K562 (cell line): ENCODE results near the gene CD44. TPM values are rescaled to one million over a fixed set of nuclear protein-coding genes. Genes with fewer than 3 reads are reported as not detected.

Experiments
- ATAC-seq: fragments of 200-7000 bp; cut with Tn5 transposase; 3 replicates; pipeline ENCODE4 v1.9.1; 2020; ENCODE audit warnings: moderate library complexity
- BruUV-seq: library from RNA; stranded (reverse); fragments of 400-500 nt; replicated peaks from 2 replicates; lab custom pipeline; 2021; lab: Mats Ljungman, UMichigan
- CTCF ChIA-PET: fragments of 300-600 bp; formaldehyde crosslinking; extraction: SDS; loops from one replicate; lab custom pipeline; 2021; ENCODE audit warnings: low intra/inter-chr PET ratio; lab: Yijun Ruan, JAX
- POLR2A ChIA-PET: fragments of 300-600, 350-650 bp; sonication (Branson Sonifier 250); formaldehyde crosslinking; extraction: SDS; loops from one replicate; lab custom pipeline; 2021; ENCODE audit warnings: antibody characterized with exemption, inconsistent platforms; lab: Yijun Ruan, JAX
- DNase-seq, 4 experiments: peaks; one replicate each; pipeline versions ENCODE4 v3.0.0 to v3.0.0-alpha.2; 2011 to 2018; ENCODE audit warnings: low spot score in 3 of 4, mixed read lengths in 3 of 4; ENCODE audit errors: extremely low read depth in 1 of 4
- FAIRE-seq: peaks from 2 replicates; lab custom pipeline; 2011; peaks lifted over from hg19 to GRCh38; lab: Jason Lieb, UNC
- H2AFZ ChIP-seq: 2 replicates; pipeline ENCODE4 v1.6.0; 2011; ENCODE audit warnings: low read depth, low read length, control low read depth, inconsistent platforms
- H3K27ac ChIP-seq: fragments of 200-600 bp; 3 replicates; pipeline ENCODE4 v1.8.0; 2011; ENCODE audit warnings: low read depth, mild to moderate bottlenecking, control low read depth, inconsistent platforms, low read length, moderate library complexity, mixed read lengths; ENCODE audit errors: extremely low read depth
- H3K27me3 ChIP-seq, 2 experiments: fragments of 300-600 bp in 1 of 2; 2 replicates in 1 of 2; 3 replicates in 1 of 2; pipeline versions ENCODE4 v1.6.0 to v1.8.0; 2011; ENCODE audit warnings: inconsistent platforms in 2 of 2, low read length in 2 of 2, mild to moderate bottlenecking in 1 of 2, mixed read lengths in 1 of 2, moderate library complexity in 1 of 2; ENCODE audit not compliant: control insufficient read depth in 2 of 2, insufficient read depth in 2 of 2
- H3K36me3 ChIP-seq: fragments of 300-600 bp; 3 replicates; pipeline ENCODE4 v1.8.0; 2011; ENCODE audit warnings: mild to moderate bottlenecking, low read length, inconsistent platforms; ENCODE audit not compliant: control insufficient read depth, insufficient read depth
- H3K4me1 ChIP-seq, 2 experiments: fragments of 200-600 bp in 1 of 2; replicated peaks in 1 of 2; 2 replicates in 1 of 2; 3 replicates in 1 of 2; pipeline versions ENCODE4 v1.5.1 to v1.8.0; 2011; ENCODE audit warnings: inconsistent platforms in 2 of 2, low read length in 2 of 2, mild to moderate bottlenecking in 1 of 2, mixed read lengths in 1 of 2, moderate library complexity in 1 of 2; ENCODE audit not compliant: control insufficient read depth in 2 of 2, insufficient read depth in 2 of 2
- H3K4me2 ChIP-seq: 2 replicates; pipeline ENCODE4 v1.6.1; 2011; ENCODE audit warnings: low read length, control low read depth, inconsistent platforms, mixed read lengths; ENCODE audit not compliant: insufficient read depth
- H3K4me3 ChIP-seq: fragments of 200-600 bp; sonication (generic), shearing (Covaris generic); 2 replicates; pipeline ENCODE4 v1.5.1; 2016; ENCODE audit warnings: control low read depth, inconsistent platforms
- H3K79me2 ChIP-seq: fragments of 200-600 bp; 3 replicates; pipeline ENCODE4 v1.8.0; 2011; ENCODE audit warnings: low read length, inconsistent platforms; ENCODE audit not compliant: control insufficient read depth, insufficient read depth
- H3K9ac ChIP-seq, 2 experiments: 2 replicates each; pipeline versions ENCODE4 v1.6.0 to v1.6.1; 2011; ENCODE audit warnings: low read depth in 2 of 2, low read length in 2 of 2, control low read depth in 1 of 2, inconsistent platforms in 1 of 2, mild to moderate bottlenecking in 1 of 2, mixed read lengths in 1 of 2; ENCODE audit not compliant: insufficient read depth in 1 of 2
- H3K9me1 ChIP-seq: one replicate; pipeline ENCODE4 v1.6.0; 2011; ENCODE audit warnings: inconsistent platforms, mild to moderate bottlenecking, low read length, moderate library complexity; ENCODE audit not compliant: control insufficient read depth, insufficient read depth
- H3K9me3 ChIP-seq: replicated peaks from 2 replicates; pipeline ENCODE4 v1.5.1; 2011; ENCODE audit warnings: low read depth, low read length, inconsistent platforms; ENCODE audit not compliant: control insufficient read depth, insufficient read depth
- H4K20me1 ChIP-seq: replicated peaks from 2 replicates; pipeline ENCODE4 v1.6.1; 2011; ENCODE audit warnings: low read length, inconsistent platforms, mixed read lengths; ENCODE audit not compliant: control insufficient read depth, insufficient read depth
- FOXP4 ChIP-seq: sonication (generic); formaldehyde crosslinking; IDR thresholded peaks from 2 replicates; pipeline ENCODE4 v1.8.0; 2022; ENCODE audit warnings: mild to moderate bottlenecking, missing genetic modification reagents, borderline replicate concordance
- MXD1 ChIP-seq: fragments of 250-450 bp; sonication (Bioruptor Pico); IDR thresholded peaks from 2 replicates; pipeline ENCODE4 v1.8.0; 2021; ENCODE audit warnings: borderline replicate concordance, mild to moderate bottlenecking, moderate library complexity; ENCODE audit not compliant: poor library complexity, severe bottlenecking
- PML ChIP-seq: IDR thresholded peaks from 2 replicates; pipeline ENCODE4 v1.6.1; 2012; ENCODE audit warnings: low read length, inconsistent platforms
- RB1 ChIP-seq: fragments of 450-650 bp; IDR thresholded peaks from 2 replicates; pipeline ENCODE4 v1.6.1; 2017; ENCODE audit warnings: low read depth, mild to moderate bottlenecking
- ZNF165 ChIP-seq: fragments of 250-450 bp; sonication (Bioruptor Pico); IDR thresholded peaks from 2 replicates; pipeline ENCODE4 v1.4.0; 2020; ENCODE audit warnings: borderline replicate concordance
- WGBS: fragments of 100-300 bp; shearing (Covaris generic); methylation state at CpG from one replicate; pipeline ENCODE4 v1.1.6; 2016; ENCODE audit warnings: low coverage, mixed read lengths; ENCODE audit not compliant: insufficient coverage; ENCODE audit errors: missing lambda C conversion rate; 5-methylcytosine and 5-hydroxymethylcytosine counted together
- in situ Hi-C: fragments of 300-500 bp; cut with MboI; formaldehyde crosslinking; loops from 4 replicates; pipeline ENCODE4 v1.15.0; 2018; ENCODE audit warnings: inconsistent platforms, mixed read lengths
- intact Hi-C: fragments of 100-400 bp; cut with micrococcal nuclease; formaldehyde crosslinking; loops from 2 replicates; pipeline ENCODE4 v1.14.2; 2022
- polyA plus RNA-seq, 8 experiments: library from polyadenylated mRNA; depleted of rRNA in 4 of 8; stranded (reverse) in 5 of 8; unstranded in 3 of 8; fragments of >200 nt; fragmentation: Nextera tagmentation in 2 of 8; fragmentation: Illumina TruSeq in 1 of 8; extraction: Ambion mirVana in 2 of 8; extraction: Trizol in 1 of 8; gene quantifications; 2 replicates each; pipeline versions ENCODE4 v1.2.1 to v1.2.3, GENCODE V29; 2011 to 2014; ENCODE audit warnings: inconsistent platforms in 1 of 8, missing spikeins in 1 of 8
- total RNA-seq, 7 experiments: library from RNA; depleted of rRNA in 6 of 7; stranded (reverse); fragments of >200 nt in 6 of 7; fragmentation: Illumina TruSeq in 2 of 7; extraction: Trizol in 2 of 7; gene quantifications; 2 replicates each; pipeline versions ENCODE4 v1.2.1 to v1.2.3, GENCODE V29; 2011 to 2021; ENCODE audit warnings: low replicate concordance in 1 of 7
- TF ChIP-seq, protein P1 (sequence below): fragments of 250-450 bp; sonication (Bioruptor Pico); IDR thresholded peaks from 2 replicates; pipeline ENCODE4 v1.5.0; 2021; ENCODE audit warnings: mild to moderate bottlenecking, borderline replicate concordance

Gene CD44
- total and polyA plus RNA-seq, 9 of the 15 experiments (the other 6 are each of a cell fraction or from before 2014, with no cell fraction given), result 1.2 to 13.9 (median 3.0) TPM

GRCh38 chr11:35246745-35247144 is 107.8 kb downstream of the CD44 start (continued):
- TF ChIP-seq, protein P1, sequence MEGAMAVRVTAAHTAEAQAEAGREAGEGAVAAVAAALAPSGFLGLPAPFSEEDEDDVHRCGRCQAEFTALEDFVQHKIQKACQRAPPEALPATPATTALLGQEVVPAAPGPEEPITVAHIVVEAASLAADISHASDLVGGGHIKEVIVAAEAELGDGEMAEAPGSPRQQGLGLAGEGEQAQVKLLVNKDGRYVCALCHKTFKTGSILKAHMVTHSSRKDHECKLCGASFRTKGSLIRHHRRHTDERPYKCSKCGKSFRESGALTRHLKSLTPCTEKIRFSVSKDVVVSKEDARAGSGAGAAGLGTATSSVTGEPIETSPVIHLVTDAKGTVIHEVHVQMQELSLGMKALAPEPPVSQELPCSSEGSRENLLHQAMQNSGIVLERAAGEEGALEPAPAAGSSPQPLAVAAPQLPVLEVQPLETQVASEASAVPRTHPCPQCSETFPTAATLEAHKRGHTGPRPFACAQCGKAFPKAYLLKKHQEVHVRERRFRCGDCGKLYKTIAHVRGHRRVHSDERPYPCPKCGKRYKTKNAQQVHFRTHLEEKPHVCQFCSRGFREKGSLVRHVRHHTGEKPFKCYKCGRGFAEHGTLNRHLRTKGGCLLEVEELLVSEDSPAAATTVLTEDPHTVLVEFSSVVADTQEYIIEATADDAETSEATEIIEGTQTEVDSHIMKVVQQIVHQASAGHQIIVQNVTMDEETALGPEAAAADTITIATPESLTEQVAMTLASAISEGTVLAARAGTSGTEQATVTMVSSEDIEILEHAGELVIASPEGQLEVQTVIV (CRISPR knock-in tag), result no peak
- no peak for TF ChIP-seq FOXP4 (CRISPR knock-in tag)

DNA sequence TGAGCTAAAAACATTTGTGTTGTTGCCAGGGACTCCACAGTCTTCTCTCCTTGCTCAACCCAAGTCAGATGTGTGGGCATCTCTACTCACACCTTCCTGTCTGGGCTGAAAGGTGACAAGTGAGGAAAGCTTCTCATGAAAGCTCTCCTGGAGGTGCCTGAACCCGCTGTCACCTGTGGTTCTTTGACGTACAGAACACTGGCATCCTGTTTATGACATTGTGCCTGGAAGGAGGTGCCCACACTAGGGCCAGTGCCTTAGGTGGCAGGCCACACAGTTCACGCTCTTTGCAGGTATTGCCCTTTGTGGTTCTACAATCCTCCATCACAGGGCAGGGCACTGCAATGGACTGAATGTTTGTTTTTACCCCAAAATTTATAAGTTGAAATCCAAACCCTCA is 108.5 kb downstream of the CD44 start:
- Histone ChIP-seq H2AFZ (no peak overlapping the region), H3K27ac (no peak overlapping the region), H3K9me1 (no peaks in the 10 kb centered on the region), H4K20me1 (no peaks in the 10 kb centered on the region), H3K4me3 (no peak overlapping the region), H3K36me3 (no peaks in the 10 kb centered on the region), H3K4me2 (no peak overlapping the region), H3K79me2 (no peaks in the 10 kb centered on the region), H3K27me3 (no peaks in the 10 kb centered on the region), H3K9ac (no peak overlapping the region), H3K4me1 (no peaks in the 10 kb centered on the region), H3K9me3 (0 out of 2 replicates have a peak, but pooled peaks cover 2% of the 10 kb centered on the region)
- ATAC-seq, result no peak
- whole genome bisulfite sequencing, result 0% methylated on average over 3 of the region's 3 CpGs
- no peak for DNase-seq
- POLR2A ChIA-PET, result interaction anchor here (0.7 kb wide), 1 partner anchor 1031 kb away, joined by 3 read pairs; no protein-coding TSS in a partner anchor
- FAIRE-seq, result no peak
- TF ChIP-seq MXD1 (CRISPR knock-in tag), result no peak
- TF ChIP-seq ZNF165 (CRISPR knock-in tag), result no peak
- TF ChIP-seq RB1, result no peak
- no peak for TF ChIP-seq PML
- CTCF ChIA-PET, result no interaction called here
- BruUV-seq, result no TSS peak
- in situ Hi-C loops, result loop anchor here (25.0 kb wide), 1 partner anchor 310 kb away; no protein-coding TSS in a partner anchor
- intact Hi-C loops, result no loop called here
